Measurements from ENCODE around the gene REX1BD. TPM values are rescaled to one million over a fixed set of nuclear protein-coding genes. Genes with fewer than 3 reads are reported as not detected.

REX1BD gene
- total RNA-seq, 2 donors from 2014 or later = 46.2 to 59.5 TPM

Other genes with a start within 250 kb of the REX1BD start
- 10 to 100 TPM; 55.5 to 58.0 TPM for gene PGPEP1, start 248.2 kb upstream of the REX1BD start, total RNA-seq
- under 1 TPM in 1 of 2 donors, not detected in 1; 0.60 TPM for gene GDF15, start 202.6 kb upstream of the REX1BD start, total RNA-seq
- not detected for gene LRRC25, start 191.2 kb upstream of the REX1BD start, total RNA-seq
- gene SSBP4, start 169.4 kb upstream of the REX1BD start, total RNA-seq = 10 to 100 TPM; 46.8 to 48.1 TPM
- 10 to 100 TPM; 20.5 to 24.8 TPM for gene ISYNA1, start 150.7 kb upstream of the REX1BD start, total RNA-seq
- 10 to 100 TPM; 25.9 to 32.3 TPM for gene ELL, start 66.7 kb upstream of the REX1BD start, total RNA-seq
- gene FKBP8, start 45.2 kb upstream of the REX1BD start, total RNA-seq = 100 to 1,000 TPM; 223 to 239 TPM
- 100 to 1,000 TPM; 127 to 139 TPM for gene KXD1, start 30.9 kb upstream of the REX1BD start, total RNA-seq
- gene UBA52, start 16.9 kb upstream of the REX1BD start, total RNA-seq = 1,000 to 10,000 TPM; 1,602 TPM
- not detected for gene CRLF1, start 18.0 kb downstream of the REX1BD start, total RNA-seq
- 1 to 10 TPM in 1 of 2 donors, under 1 TPM in 1; 0.49 to 2.0 TPM for gene TMEM59L, start 24.1 kb downstream of the REX1BD start, total RNA-seq
- gene KLHL26, start 48.2 kb downstream of the REX1BD start, total RNA-seq = 10 to 100 TPM; 10.1 to 11.1 TPM
- gene CRTC1, start 94.9 kb downstream of the REX1BD start, total RNA-seq = 1 to 10 TPM; 7.1 to 7.3 TPM
- gene COMP, start 202.5 kb downstream of the REX1BD start, total RNA-seq = not detected
- 10 to 100 TPM; 69.8 to 82.5 TPM for gene UPF1, start 243.2 kb downstream of the REX1BD start, total RNA-seq

All from activated T-cell treated with anti-CD3 and anti-CD28 coated beads, Interleukin-2, amount 50 U/mL, for 72 hours (primary cell).